Activated T-helper 1 cell treated with anti-CD3 and anti-CD28 coated beads, Interleukin-12 subunit alpha, Interleukin-12 subunit beta, Interleukin-2, Interleukin-4 antibody, amounts not matched to agents 30 ng/mL and 10 ng/mL and 1 ng/mL, durations not matched to agents 14 hours and 24 hours and 36 hours (primary cell): ENCODE results near the gene EN2. TPM values are rescaled to one million over a fixed set of nuclear protein-coding genes. Genes with fewer than 3 reads are reported as not detected.

Source experiments
- DNase-seq: peaks from one replicate; pipeline ENCODE4 v3.0.0; 2021; ENCODE audit warnings: low spot score
- H3K27ac Mint-ChIP-seq: one replicate; pipeline ENCODE4 v1.8.0; 2021; ENCODE audit warnings: mild to moderate bottlenecking, mixed read lengths
- H3K27me3 Mint-ChIP-seq: one replicate; pipeline ENCODE4 v1.8.0; 2022; ENCODE audit warnings: mild to moderate bottlenecking, moderate library complexity, mixed read lengths; ENCODE audit not compliant: insufficient read depth
- H3K36me3 Mint-ChIP-seq: one replicate; pipeline ENCODE4 v1.8.0; 2021; ENCODE audit warnings: low read depth, mixed read lengths
- H3K4me1 Mint-ChIP-seq: one replicate; pipeline ENCODE4 v1.8.0; 2021; ENCODE audit warnings: low read depth, mixed read lengths
- H3K4me3 Mint-ChIP-seq: one replicate; pipeline ENCODE4 v1.8.0; 2021; ENCODE audit warnings: mild to moderate bottlenecking, moderate library complexity, mixed read lengths
- H3K9me3 Mint-ChIP-seq: one replicate; pipeline ENCODE4 v1.8.0; 2021; ENCODE audit warnings: mixed read lengths
- intact Hi-C: fragments of 100-400 bp; cut with micrococcal nuclease; formaldehyde crosslinking; loops from one replicate; pipeline ENCODE4 v1.15.1; 2024
- total RNA-seq: library from RNA; stranded (reverse); gene quantifications from 2 replicates; pipeline ENCODE4 v1.2.3, GENCODE V29; 2022

Gene EN2
- total RNA-seq, 1 donor from 2014 or later, result not detected

DNA sequence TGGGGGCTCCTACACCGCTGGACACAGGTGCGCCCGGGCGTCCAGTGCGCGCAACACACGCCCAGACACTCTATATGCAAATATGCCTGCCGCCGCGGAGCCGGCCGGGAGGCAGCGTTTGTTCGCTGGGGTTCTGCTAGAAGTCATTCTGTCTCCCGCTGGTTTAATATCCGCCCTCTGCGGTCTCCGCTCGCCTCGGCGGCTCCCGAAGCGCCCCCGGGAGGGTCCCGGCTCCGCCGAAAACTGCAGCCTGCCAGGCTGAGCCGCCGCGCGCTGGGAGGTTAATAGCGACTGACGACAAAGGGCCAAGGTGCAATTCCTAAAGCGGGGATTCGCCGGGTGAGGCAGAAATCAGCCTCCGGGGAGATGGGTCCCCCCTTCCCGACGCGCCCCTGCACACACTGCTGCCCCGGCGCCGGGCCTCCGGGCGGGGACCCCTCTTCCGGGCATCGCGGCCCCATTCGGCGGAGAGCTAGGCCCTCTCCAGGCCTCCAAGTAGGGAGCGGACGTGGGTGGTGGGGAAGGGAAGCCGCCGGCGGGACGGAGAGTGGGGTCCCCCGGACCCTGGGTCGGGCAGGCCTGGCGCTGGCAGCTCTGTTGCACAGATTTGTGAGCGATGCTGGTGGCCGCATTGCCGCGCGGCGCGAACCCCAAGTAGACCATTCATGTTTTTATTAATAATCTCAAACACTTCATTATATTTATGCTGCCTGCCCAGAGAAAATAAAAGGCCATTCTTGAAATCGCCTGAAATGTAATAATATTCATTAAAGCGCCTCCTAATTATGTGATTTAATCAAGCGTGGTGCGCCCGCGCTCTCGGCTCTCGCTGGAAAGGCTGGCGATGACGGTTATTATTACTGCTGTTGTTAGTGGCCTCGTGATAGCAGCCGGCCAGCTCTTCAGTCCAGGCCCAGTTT is 9.1 kb downstream of the EN2 start:
- no peaks in the 10 kb centered on the region for H3K4me1 Mint-ChIP-seq
- intact Hi-C loops, result loop anchor here (1.0 to 2.0 kb wide), 2 partner anchors 9 to 14 kb away; partner anchors contain the start of gene EN2
- DNase-seq, result peak; percentile 6
- peaks cover 87% of the 10 kb centered on the region for H3K27me3 Mint-ChIP-seq
- H3K27ac Mint-ChIP-seq, result peak overlapping the region; percentile 44
- no peaks in the 10 kb centered on the region for H3K36me3 Mint-ChIP-seq
- H3K4me3 Mint-ChIP-seq, result no peak overlapping the region
- H3K9me3 Mint-ChIP-seq, result no peaks in the 10 kb centered on the region

DNA sequence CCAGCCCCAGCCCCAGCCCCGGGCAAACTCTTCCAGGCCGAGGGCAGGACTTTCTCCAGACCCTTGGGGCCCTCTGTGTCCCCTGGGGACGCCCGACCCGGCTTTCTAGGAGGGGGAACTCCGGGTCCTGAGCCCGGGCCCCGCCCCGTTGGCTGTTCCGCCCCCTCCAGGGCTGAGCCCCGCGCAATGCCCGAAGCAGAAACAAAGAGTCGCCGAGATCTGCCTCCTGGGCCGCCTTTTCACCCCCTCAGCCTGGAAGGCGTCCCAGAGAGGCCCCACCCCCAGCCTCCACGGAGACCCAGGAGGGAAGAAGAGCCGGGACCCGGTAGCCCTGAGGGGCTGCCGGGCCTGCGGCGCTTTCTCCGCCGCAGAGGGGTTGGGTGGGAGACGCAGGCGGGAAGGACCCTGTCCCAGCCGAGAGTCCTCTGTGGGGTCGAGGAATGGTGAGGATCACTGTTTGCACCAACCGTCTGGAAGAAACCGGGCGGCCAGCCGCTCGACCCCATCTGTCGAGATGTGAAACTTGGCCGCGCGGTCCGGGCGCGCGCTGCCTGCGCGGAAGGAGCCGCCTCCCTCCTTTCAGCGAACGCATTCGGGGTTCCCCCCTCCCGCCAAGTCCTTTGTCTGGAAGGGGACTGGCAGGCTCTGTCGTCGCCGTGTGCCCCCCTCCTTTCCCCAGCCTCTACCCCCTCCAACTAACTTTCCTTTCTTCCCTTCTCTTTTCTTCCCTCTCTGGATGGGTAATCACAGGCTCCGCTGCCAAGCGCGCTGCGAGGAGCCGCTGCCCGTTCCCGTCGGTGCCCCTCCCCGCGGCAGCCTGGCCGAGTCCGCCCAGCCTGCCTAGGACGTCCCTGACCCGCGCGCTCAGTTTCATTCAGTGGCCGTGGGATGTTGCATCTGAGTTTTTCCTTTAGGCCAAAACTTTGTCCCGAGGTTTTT is 10.2 kb downstream of the EN2 start:
- no peaks in the 10 kb centered on the region for H3K36me3 Mint-ChIP-seq
- intact Hi-C loops, result loop anchor here (2.0 kb wide), 2 partner anchors 15 to 1551 kb away; no protein-coding TSS in a partner anchor
- no peak overlapping the region for H3K4me3 Mint-ChIP-seq
- peaks cover 5% of the 10 kb centered on the region for H3K4me1 Mint-ChIP-seq
- H3K27ac Mint-ChIP-seq, result peak overlapping the region; percentile 40
- no peak for DNase-seq
- H3K27me3 Mint-ChIP-seq, result peaks cover 86% of the 10 kb centered on the region
- H3K9me3 Mint-ChIP-seq, result no peaks in the 10 kb centered on the region

DNA sequence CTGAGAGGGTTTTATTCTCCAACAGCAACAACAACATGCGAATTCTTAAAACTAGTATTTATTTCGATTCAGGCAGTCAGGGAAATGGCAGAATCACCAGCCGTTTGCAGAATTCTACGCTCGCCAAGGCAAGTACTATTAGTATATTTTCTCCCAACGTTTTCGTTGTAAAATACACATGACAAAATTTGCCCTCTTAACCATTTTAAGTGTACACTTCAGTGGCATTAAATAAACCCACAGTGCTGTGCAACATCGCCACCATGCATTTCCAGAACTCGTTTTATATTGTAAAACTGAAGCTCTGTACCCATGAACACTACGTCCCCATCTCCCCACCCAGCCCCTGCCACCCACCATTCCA is 10.8 kb downstream of the EN2 start:
- intact Hi-C loops, result loop anchor here (1.0 to 2.0 kb wide), 2 partner anchors 39 to 1550 kb away; no protein-coding TSS in a partner anchor
- H3K4me3 Mint-ChIP-seq, result no peak overlapping the region

DNA sequence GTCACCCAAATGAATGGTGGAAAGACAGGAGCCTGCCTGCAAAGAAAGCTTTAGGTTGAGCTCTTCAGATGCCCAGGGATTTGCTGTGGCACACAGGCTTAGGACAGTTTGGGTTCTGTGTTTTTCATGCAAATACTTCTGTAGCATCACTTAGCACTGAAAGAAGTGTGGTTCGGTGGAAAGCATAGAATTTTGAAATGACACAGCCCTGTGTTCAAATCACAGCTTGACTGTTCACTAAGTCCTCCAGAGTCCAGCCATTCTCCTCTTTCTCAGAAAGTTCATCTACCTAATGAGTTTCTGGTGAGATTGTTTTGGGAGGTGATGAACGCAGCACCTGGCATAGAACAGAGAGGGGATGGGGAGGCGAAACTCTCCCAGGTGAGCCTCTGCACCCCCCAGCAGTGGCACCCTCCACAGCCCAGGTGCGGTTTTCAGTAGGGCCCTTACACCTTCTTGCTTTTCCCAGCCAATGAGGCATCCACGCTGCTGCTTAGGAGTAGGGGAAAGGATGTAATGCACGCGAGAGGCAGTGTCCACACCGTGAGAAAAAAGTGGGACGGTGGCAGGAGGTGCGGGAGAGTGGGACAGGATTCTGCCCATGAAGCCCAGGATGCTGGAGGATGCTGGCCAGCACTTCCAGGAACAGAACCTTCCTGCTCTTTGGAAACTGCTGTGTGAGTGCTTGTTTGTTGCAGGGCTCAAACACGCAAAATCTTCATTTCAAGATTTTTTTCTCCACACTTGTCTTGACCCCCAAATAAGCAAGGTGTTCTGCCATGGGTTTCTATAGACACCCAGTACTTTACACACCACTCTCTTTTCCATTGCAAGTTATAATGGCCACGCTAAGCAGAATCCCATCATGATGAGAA is 11.6 kb downstream of the EN2 start:
- H3K4me3 Mint-ChIP-seq, result no peak overlapping the region
- H3K27me3 Mint-ChIP-seq, result peaks cover 87% of the 10 kb centered on the region
- peak overlapping the region; percentile 58 for H3K27ac Mint-ChIP-seq
- H3K36me3 Mint-ChIP-seq, result no peaks in the 10 kb centered on the region
- H3K4me1 Mint-ChIP-seq, result peaks cover 5% of the 10 kb centered on the region
- H3K9me3 Mint-ChIP-seq, result no peaks in the 10 kb centered on the region
- intact Hi-C loops, result loop anchor here (1.0 to 5.0 kb wide), 3 partner anchors 38 to 1549 kb away; no protein-coding TSS in a partner anchor
- no peak for DNase-seq

More for the DNA sequence above, 10.8 kb downstream of the EN2 start:
- Mint-ChIP-seq H3K9me3 (no peaks in the 10 kb centered on the region), H3K27me3 (peaks cover 86% of the 10 kb centered on the region), H3K36me3 (no peaks in the 10 kb centered on the region), H3K4me1 (peaks cover 5% of the 10 kb centered on the region), H3K27ac (no peak overlapping the region)
- no peak for DNase-seq

DNA sequence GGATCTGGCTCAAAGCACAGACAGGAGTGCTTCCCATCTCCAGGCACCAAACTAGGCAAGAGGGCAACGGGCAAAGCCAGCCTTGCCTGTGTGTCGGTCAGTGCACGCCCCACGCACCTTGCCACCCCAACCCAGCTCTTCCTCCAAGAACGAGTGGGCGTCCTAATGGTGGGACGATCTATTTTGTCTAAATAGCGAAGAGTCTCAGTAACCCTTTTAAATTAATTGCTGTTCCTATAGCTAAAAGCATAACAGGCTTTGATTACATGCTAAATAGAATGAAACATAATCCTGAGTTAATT is 12.2 kb downstream of the EN2 start:
- Mint-ChIP-seq H3K27ac (peak overlapping the region; percentile 58), H3K27me3 (peaks cover 84% of the 10 kb centered on the region), H3K4me1 (peaks cover 5% of the 10 kb centered on the region), H3K4me3 (no peak overlapping the region), H3K36me3 (no peaks in the 10 kb centered on the region), H3K9me3 (no peaks in the 10 kb centered on the region)
- DNase-seq, result no peak
- intact Hi-C loops, result loop anchor here (5.0 kb wide), 1 partner anchor 1537 kb away; no protein-coding TSS in a partner anchor

DNA sequence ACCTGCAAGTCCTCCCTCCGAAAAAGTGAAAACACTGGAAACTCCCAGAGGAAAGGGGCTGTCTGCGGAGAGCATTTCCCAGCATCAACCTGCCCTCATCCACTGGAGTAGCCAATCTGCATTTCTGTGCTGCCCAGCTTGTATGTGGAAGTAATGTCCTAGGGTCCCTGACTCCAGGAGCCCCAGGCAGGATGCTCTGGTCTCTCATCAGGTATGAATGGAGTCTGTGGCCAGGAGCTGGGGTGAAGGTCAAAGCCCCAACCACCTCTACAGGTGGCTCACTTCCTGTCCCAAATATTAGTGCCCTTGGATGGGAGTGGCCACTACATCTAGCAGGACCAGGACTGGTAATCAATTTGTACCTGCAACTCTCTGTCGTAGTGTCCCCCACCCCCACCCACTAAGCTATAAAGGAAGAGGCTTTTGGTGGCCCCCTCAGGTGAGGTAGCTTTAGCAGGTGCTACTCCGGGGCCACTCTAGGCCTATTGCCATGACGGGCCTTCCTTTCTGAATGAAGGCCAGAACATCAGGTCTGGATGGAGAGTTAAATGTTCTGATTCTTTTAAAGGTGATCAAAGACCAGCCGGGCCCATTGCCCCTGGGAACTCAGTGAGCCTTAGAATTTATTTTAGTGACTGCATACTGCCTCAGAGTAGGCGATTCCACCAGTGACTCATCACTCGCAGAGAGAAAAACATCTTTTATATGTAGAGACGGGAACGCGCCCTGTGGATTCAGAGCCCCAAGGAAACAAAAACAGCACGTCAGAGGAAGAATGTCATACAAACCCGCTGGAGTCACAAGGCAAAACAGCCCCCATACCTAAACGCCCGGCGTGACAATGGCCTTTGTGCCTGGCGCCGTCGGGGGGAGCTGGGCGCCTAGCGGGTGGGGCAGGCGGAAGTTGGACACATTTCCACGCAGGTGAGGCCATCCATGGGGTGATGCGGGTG is 13.0 kb downstream of the EN2 start:
- H3K27ac Mint-ChIP-seq, result peak overlapping the region; percentile 0
- H3K36me3 Mint-ChIP-seq, result no peaks in the 10 kb centered on the region
- H3K27me3 Mint-ChIP-seq, result peaks cover 82% of the 10 kb centered on the region
- intact Hi-C loops, result loop anchor here (5.0 kb wide), 1 partner anchor 1536 kb away; no protein-coding TSS in a partner anchor
- no peak for DNase-seq
- H3K9me3 Mint-ChIP-seq, result no peaks in the 10 kb centered on the region
- peak overlapping the region; percentile 26 for H3K4me3 Mint-ChIP-seq
- peaks cover 5% of the 10 kb centered on the region for H3K4me1 Mint-ChIP-seq

DNA sequence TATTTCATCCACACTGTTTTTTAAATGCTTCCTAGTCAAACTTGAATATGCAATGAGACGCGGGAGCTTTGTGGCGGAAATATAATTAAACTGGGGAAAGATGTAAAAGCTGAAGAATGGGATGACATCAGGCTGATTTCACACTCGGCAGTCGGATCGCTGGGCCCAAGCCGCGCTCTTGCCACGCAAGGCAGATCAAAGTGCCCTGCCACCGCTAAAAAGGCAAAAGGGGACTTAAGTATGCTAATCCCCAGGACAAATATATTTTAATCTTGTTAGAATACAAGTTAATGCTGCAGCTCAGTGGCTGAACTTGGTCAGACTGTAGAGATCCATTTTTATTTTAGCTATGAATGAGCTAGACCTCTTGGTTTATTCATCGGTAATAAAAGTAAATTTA is 13.8 kb downstream of the EN2 start:
- Mint-ChIP-seq H3K4me3 (no peak overlapping the region), H3K9me3 (no peaks in the 10 kb centered on the region), H3K4me1 (peaks cover 7% of the 10 kb centered on the region), H3K27ac (no peak overlapping the region), H3K36me3 (no peaks in the 10 kb centered on the region), H3K27me3 (peaks cover 78% of the 10 kb centered on the region)
- intact Hi-C loops, result loop anchor here (5.0 kb wide), 1 partner anchor 1536 kb away; no protein-coding TSS in a partner anchor
- no peak for DNase-seq

DNA sequence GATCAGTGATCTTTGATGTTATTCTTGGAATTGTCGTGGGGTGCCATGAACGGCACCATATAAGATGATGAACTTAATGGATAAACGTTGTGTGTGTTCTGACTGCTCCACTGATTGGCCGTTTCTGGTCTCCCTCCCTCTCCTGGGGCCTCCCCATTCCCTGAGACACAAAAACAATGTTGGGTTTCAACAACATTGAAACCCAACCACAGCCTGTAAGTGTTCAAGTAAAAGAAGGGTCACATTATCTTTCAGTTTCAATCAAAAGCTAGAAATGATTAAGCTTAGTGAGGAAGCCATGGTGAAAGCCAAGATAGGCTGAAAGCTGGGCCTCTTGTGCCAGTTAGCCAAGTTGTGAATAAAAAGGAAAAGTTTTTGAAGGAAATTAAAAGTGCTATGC is 19.5 kb downstream of the EN2 start:
- DNase-seq, result no peak
- Mint-ChIP-seq H3K4me3 (no peak overlapping the region), H3K27ac (peak overlapping the region; percentile 8)

DNA sequence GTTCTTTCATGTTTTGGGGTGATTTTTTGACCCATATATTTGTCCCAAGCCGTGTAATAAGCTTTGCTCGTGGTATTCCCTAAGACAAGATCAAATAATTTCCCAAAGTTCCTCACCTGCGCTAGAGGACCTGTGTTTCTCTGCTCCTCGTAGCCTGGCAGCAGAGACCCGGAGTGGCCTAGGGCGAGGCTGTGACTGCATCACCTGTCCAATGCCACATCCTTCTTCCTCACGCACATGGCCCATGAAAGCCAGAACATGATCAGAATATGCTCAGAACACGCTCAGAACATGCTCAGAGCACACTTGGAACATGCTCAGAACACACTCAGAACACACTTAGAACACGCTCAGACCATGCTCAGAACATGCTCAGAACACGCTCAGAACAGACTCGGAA is 23.8 kb downstream of the EN2 start:
- peaks cover 10% of the 10 kb centered on the region for H3K4me1 Mint-ChIP-seq
- no peak overlapping the region for H3K27ac Mint-ChIP-seq
- H3K36me3 Mint-ChIP-seq, result no peaks in the 10 kb centered on the region

More for the DNA sequence above, 19.5 kb downstream of the EN2 start:
- Mint-ChIP-seq H3K9me3 (peaks cover 4% of the 10 kb centered on the region), H3K36me3 (no peaks in the 10 kb centered on the region), H3K27me3 (peaks cover 39% of the 10 kb centered on the region), H3K4me1 (peaks cover 14% of the 10 kb centered on the region)
- intact Hi-C loops, result no loop called here

DNA sequence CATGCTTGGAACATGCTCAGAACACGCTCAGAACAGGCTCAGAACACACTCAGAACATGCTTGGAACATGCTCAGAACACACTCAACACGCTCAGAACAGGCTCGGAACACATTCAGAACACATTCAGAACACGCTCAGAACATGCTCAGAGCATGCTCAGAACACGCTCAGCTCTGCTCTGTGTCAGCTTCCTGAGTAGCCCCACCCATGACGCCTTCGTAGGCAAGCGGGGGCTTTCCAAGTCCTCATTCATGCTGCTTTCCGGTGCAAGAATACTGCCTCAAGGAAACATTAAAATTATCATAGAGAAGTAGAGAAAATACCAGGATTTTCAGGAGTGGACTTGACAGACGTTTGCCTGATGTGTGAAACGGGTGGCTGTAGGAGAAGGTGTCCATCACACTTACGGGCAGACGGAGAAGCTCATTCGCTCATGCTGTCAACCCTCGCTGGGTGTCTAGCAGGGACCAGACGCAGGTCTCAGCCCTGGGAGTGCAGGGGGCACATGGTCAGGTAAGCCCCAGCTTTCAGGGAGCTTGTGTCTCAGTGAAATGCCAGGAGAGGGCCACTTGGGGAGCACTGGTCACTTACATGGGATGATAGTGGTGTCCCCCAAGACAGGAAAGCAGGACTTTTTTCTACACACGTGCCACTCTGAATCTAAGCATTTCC is 24.7 kb downstream of the EN2 start:
- Mint-ChIP-seq H3K27me3 (peaks cover 22% of the 10 kb centered on the region), H3K4me3 (peak overlapping the region; percentile 42), H3K27ac (peak overlapping the region; percentile 44), H3K4me1 (peaks cover 3% of the 10 kb centered on the region), H3K9me3 (peaks cover 4% of the 10 kb centered on the region), H3K36me3 (no peaks in the 10 kb centered on the region)
- DNase-seq, result no peak
- intact Hi-C loops, result no loop called here

More for the DNA sequence above, 23.8 kb downstream of the EN2 start:
- H3K4me3 Mint-ChIP-seq, result no peak overlapping the region
- peaks cover 4% of the 10 kb centered on the region for H3K9me3 Mint-ChIP-seq
- no peak for DNase-seq
- intact Hi-C loops, result no loop called here
- peaks cover 26% of the 10 kb centered on the region for H3K27me3 Mint-ChIP-seq

DNA sequence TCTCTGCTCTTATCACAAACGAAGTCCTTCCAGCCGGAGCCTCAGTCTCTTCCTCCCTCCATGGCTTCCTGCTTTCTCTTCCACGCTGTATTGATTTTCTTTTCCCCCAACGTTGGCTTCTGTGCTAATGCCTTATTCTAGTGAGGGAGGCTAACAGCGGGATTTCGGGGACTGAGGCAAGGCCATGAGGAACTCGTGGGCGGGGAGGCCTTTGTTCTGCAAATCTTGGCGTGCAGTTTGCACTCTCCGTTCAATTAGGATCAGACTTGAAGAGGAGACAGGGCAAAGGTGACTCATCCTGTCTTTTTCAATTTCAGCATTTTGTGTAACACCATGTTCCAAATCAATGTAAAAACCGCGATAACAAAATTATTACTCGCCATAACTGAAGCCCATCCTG is 25.3 kb downstream of the EN2 start:
- peak overlapping the region; percentile 63 for H3K4me3 Mint-ChIP-seq
- peak overlapping the region; percentile 55 for H3K27ac Mint-ChIP-seq
- H3K27me3 Mint-ChIP-seq, result peaks cover 22% of the 10 kb centered on the region
- no peak for DNase-seq
- H3K9me3 Mint-ChIP-seq, result peaks cover 4% of the 10 kb centered on the region
- H3K36me3 Mint-ChIP-seq, result no peaks in the 10 kb centered on the region
- H3K4me1 Mint-ChIP-seq, result no peaks in the 10 kb centered on the region
- intact Hi-C loops, result no loop called here
